ENCODE data around the gene LHX3.

LHX3 gene

DNA sequence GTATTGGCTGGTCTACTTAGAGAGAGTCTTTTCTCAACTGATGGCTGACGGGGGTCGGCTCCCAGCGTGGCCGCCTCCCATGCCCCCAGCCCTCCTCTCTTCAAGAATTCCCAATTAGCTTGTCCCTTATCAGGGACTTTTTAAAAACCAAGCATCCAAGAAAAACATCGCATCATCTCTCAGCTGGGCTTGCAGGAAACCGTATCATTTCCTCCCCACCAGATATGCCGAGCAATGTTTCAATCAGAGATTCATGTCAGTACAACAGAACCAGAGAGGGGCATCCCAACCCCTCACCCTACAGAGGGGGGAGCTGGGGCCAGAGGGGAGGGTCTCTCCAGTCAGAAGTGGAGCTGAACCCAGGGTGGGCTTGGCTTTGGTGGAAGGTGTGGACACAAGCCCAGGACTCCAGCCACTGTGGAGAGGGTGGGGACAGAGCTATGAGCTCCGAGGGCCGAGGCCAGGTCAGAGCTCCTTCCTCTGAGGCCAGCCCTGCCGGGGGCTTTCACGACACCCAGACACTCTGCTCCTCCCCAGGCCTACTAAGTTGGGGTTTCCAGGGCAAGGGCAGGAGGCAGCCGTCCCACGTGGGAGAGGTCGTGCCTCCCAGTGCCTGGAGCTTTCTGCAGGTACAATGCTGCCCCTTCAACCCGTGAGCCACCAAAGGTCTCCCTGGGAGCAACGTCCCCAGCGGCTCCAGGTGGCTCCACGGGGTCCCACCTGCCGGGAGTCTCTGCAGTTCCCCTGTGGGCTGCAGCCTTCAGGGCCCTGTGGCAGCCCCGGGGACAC lies 47.3 kb downstream of the LHX3 start:
- no peak for DNase-seq (ENCODE audit: extremely low read depth, low read depth)
- TF ChIP-seq, protein P1, sequence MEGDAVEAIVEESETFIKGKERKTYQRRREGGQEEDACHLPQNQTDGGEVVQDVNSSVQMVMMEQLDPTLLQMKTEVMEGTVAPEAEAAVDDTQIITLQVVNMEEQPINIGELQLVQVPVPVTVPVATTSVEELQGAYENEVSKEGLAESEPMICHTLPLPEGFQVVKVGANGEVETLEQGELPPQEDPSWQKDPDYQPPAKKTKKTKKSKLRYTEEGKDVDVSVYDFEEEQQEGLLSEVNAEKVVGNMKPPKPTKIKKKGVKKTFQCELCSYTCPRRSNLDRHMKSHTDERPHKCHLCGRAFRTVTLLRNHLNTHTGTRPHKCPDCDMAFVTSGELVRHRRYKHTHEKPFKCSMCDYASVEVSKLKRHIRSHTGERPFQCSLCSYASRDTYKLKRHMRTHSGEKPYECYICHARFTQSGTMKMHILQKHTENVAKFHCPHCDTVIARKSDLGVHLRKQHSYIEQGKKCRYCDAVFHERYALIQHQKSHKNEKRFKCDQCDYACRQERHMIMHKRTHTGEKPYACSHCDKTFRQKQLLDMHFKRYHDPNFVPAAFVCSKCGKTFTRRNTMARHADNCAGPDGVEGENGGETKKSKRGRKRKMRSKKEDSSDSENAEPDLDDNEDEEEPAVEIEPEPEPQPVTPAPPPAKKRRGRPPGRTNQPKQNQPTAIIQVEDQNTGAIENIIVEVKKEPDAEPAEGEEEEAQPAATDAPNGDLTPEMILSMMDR (IDR thresholded peaks at IDR 0.05; ENCODE audit: low read depth, low read length), result no peak

DNA sequence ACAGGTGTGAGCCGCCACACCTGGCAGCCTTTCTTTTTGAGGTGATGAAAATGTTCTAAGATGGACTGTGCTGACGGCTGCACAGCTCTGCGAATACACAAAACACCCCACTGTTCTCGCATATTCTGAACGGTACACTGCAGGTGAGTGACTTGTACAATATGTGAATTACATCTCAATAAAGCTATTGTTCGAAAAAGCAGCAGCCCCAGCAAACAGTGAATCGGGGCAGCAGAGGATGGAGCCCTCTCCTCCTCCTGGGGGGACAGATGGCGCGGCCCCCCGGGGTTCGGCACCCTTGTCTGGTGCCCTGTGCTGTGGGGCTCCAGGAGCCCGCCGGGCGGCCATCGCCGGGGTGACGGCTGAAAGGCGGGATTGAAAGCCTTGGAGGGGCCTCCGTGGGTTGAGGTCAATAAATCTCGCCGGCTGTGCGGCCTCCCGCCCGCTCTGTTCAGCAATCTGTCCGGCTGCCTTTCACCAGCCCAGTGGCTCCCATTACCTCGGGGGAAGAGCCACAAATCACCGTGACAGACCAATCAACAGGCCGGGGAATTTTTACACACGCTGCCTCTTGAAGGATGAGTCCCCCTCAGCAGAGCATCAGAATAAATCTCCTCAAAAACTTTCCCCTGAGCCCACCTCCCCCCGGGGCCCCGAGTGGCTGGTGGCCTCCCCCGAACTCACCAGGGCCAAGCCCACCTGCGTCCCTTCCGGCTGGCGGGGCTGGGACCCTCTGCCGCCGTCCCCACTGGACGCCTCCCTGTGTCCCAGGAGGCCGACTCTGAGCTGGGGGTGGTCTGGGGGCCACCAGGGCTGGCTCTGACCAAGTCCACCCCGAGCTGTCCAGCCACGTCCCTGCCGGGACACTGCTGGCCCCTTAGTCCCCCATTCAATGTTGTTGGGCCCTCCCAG lies 48.5 kb downstream of the LHX3 start:
- TF ChIP-seq, protein P1 (IDR thresholded peaks at IDR 0.05; ENCODE audit: low read depth, low read length), result no peak
- no peak for DNase-seq (ENCODE audit: extremely low read depth, low read depth)

DNA sequence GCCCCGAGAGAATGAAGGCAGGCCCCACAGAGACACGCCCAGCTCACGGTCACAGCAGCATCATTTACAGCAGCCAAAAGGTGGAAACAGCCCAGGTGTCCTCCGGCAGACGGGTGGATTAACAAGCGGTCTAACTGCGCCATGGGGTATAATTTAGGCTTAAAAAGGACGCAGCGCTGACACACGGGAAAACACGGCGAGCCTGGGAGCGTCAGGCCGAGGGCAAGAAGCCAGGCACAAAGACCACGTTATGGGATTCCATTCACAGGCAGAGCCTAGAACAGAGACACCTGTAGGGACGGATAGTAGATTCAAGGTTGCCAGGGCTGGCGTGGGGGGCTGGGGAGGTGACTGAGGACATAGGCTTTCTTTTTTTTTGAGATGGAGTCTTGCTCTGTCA lies 49.4 kb downstream of the LHX3 start:
- no peak for DNase-seq (ENCODE audit: extremely low read depth, low read depth)
- TF ChIP-seq, protein P1 (IDR thresholded peaks at IDR 0.05; ENCODE audit: low read depth, low read length), result no peak

DNA sequence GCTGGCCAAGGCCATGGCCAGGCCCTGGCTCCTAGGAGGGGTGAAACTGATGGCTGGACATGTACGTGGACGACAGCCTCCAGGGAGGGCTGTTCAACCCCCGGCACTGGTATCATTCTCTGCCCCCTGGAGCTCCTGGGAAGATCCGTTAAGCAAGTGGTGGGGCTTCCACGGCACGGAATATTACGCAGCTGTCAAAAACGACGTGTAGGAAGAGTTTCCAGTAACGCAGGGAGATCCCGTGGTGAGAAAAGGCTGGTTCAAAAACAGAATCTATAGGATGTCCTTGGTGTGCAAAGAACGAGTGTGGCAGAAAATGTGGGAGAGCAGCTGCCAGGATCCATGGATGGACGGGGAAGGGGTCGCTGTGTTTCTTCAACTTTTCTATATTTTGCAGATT lies 50.0 kb downstream of the LHX3 start:
- TF ChIP-seq, protein P1 (IDR thresholded peaks at IDR 0.05; ENCODE audit: low read depth, low read length), result no peak
- DNase-seq (ENCODE audit: extremely low read depth, low read depth), result no peak

DNA sequence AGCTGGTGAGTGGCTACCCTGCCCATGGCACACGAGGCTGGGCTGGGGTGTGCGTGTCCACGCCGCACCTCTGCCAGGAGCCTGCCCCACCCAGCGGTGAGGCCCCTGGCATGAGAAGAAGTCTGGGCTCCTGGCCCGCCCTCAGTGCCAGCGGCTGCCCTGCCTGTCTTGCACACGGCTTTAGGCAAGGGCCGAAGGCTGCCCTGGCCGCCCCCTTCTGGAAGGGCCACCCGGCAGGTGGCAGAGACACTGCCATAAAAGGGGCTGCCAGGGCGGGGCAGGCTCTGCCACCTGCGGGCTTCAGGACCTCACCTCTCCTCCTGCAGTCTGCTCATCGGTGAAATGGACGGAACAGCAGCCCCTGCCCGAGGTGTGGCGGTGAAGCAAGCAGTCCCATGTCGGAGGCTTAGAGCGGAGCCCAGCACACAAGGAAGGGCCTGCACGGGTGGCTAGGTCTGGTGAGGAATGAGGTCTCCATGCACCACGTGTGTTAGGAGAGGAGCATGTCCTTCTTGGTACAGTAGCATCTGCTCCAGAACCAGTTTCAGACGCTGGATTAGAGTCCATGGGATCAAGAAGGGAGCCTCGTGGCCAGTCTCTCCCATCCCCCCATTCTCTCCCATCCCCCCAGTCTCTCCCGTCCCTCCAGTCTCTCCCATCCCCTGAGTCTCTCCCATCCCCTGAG lies 51.4 kb downstream of the LHX3 start:
- TF ChIP-seq, protein P1 (IDR thresholded peaks at IDR 0.05; ENCODE audit: low read depth, low read length), result no peak

DNA sequence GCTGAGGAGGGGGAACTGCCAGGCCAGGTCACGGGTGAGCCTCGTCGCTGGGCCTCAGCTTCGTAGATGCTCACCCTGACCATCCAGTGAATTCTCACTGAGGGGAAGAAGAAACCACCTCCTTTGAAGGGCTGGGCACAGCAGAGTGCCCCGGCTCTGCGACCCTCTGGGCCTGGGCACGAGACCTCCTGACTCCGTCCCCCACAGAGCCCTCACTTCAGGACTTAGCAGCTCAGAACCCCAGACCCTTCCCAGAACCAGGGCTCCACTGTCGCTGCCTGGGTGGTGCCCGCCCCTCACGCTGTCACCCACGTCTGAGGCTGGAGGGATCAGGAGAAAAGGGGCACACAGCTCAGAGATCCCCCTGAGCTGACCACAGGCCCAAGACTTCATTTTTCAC lies 52.0 kb downstream of the LHX3 start:
- TF ChIP-seq, protein P1 (IDR thresholded peaks at IDR 0.05; ENCODE audit: low read depth, low read length), result no peak
- no peak for DNase-seq (ENCODE audit: extremely low read depth, low read depth)

More for the DNA sequence above, 51.4 kb downstream of the LHX3 start:
- DNase-seq (ENCODE audit: extremely low read depth, low read depth), result no peak
